Osteocyte (in vitro differentiated cells): ENCODE data around the gene KANK4. TPM values are rescaled to one million over a fixed set of nuclear protein-coding genes. Genes with fewer than 3 reads are reported as not detected.

Experiments used
- DNase-seq: peaks from one replicate; pipeline ENCODE4 v3.0.0; 2021; ENCODE audit warnings: mixed read lengths; ENCODE audit not compliant: unreplicated experiment; ENCODE audit errors: extremely low spot score
- H3K27ac Mint-ChIP-seq: one replicate; pipeline ENCODE4 v1.8.0; 2021; ENCODE audit warnings: mild to moderate bottlenecking, mixed read lengths; ENCODE audit not compliant: unreplicated experiment
- H3K27me3 Mint-ChIP-seq: one replicate; pipeline ENCODE4 v1.8.0; 2021; ENCODE audit warnings: mixed read lengths; ENCODE audit not compliant: unreplicated experiment
- H3K36me3 Mint-ChIP-seq: one replicate; pipeline ENCODE4 v1.8.0; 2021; ENCODE audit warnings: mixed read lengths; ENCODE audit not compliant: unreplicated experiment
- H3K4me1 Mint-ChIP-seq: one replicate; pipeline ENCODE4 v1.8.0; 2021; ENCODE audit warnings: mixed read lengths; ENCODE audit not compliant: unreplicated experiment
- H3K4me3 Mint-ChIP-seq: one replicate; pipeline ENCODE4 v1.8.0; 2021; ENCODE audit warnings: mild to moderate bottlenecking, moderate library complexity, mixed read lengths; ENCODE audit not compliant: unreplicated experiment
- H3K9me3 Mint-ChIP-seq: one replicate; pipeline ENCODE4 v1.8.0; 2021; ENCODE audit warnings: mixed read lengths; ENCODE audit not compliant: unreplicated experiment
- total RNA-seq: library from RNA; stranded (reverse); gene quantifications from 2 replicates; pipeline ENCODE4 v1.2.1, GENCODE V29; 2021
- TF ChIP-seq, protein P1 (sequence below): fragments of 200-600 bp; sonication (generic); IDR thresholded peaks from 2 replicates; pipeline ENCODE4 v1.5.0; 2021; ENCODE audit warnings: antibody characterized with exemption, mild to moderate bottlenecking, moderate library complexity

The KANK4 gene
- total RNA-seq, 1 donor from 2014 or later: not detected

DNA sequence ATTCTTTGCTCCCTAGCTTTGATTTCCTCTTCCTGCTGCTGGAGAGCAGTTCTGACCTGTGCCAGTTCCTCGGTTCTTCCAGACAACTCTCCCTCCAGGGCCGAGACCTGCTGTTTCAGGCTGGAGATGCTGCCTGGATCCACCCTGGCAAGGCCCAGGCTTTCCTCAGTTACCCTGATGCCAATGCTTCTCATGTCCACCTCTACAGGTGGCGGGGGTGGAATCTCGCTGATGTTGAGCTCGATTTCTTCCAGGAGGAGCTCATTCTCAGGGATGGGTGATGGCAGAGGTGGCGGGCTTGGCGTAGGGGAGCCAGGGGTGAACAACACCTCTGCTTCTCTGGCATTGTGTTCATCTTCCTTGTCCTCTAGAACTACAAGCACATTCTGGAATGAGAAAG is 45.3 kb downstream of the KANK4 start:
- Mint-ChIP-seq H3K36me3 (no peaks in the 10 kb centered on the region), H3K27ac (no peak overlapping the region), H3K4me1 (peaks cover 6% of the 10 kb centered on the region), H3K4me3 (no peak overlapping the region), H3K9me3 (no peaks in the 10 kb centered on the region), H3K27me3 (peaks cover 5% of the 10 kb centered on the region)
- DNase-seq: no peak
- TF ChIP-seq, protein P1, sequence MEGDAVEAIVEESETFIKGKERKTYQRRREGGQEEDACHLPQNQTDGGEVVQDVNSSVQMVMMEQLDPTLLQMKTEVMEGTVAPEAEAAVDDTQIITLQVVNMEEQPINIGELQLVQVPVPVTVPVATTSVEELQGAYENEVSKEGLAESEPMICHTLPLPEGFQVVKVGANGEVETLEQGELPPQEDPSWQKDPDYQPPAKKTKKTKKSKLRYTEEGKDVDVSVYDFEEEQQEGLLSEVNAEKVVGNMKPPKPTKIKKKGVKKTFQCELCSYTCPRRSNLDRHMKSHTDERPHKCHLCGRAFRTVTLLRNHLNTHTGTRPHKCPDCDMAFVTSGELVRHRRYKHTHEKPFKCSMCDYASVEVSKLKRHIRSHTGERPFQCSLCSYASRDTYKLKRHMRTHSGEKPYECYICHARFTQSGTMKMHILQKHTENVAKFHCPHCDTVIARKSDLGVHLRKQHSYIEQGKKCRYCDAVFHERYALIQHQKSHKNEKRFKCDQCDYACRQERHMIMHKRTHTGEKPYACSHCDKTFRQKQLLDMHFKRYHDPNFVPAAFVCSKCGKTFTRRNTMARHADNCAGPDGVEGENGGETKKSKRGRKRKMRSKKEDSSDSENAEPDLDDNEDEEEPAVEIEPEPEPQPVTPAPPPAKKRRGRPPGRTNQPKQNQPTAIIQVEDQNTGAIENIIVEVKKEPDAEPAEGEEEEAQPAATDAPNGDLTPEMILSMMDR: no peak

DNA sequence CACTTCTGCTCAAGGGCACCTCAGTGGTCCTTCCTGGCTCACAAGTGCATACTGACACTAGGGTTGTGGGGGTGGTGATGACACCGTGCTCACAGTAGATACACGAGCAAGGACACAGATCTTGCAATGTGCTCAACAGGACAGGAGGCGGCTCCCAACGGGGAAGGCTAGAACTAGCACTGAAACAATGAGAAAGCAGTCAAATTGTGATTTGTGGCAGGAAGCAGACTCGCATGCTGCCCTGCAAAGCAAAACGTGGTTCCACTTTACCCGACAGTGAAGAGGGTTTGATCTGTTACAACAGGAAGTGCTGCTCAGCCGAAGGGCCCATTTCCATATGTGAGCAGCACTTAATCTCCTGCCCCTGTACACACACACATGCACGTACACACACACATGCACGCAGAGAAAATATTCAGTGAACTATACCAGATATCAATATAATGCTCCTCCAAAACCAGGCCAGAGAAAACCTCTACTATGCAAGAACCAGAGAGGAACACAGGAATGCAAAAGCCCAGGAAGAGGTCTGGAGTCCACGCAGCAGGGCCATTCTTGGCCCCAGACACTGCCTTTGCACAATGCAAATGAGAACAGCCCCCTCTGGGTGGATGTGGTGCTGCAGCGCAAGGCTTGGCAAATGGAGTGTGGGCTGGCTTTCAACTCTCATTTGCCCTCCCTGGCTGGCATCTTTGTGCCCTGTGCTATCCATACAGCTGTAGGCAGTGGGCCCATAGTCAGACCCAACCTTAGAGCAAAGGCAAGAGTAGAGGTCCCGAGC is 47.1 kb downstream of the KANK4 start:
- TF ChIP-seq, protein P1: no peak
- Mint-ChIP-seq H3K27me3 (peaks cover 2% of the 10 kb centered on the region), H3K9me3 (no peaks in the 10 kb centered on the region), H3K27ac (no peak overlapping the region), H3K4me1 (peaks cover 6% of the 10 kb centered on the region), H3K36me3 (no peaks in the 10 kb centered on the region), H3K4me3 (no peak overlapping the region)
- DNase-seq: no peak

DNA sequence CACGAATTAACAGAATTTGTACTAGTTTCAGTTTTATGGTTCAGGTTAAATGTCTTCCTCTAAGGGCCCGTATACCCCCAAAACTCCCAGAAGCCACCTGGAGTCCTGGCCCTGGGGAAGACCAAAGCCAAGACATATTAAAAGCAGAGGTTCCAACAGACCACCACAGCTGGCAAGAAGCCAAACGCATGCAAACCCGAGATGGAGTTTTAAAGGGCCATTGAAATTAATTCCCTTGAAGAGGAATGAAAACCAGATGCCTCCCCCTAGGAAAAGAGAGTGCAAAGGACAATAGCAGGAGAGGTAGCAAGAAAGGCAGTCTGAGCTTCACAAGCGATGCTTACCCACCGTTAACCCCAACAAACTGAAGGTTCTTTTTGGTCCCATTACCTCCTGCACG is 48.1 kb downstream of the KANK4 start:
- no peak overlapping the region for H3K4me3 Mint-ChIP-seq
- DNase-seq: no peak
- peaks cover 6% of the 10 kb centered on the region for H3K4me1 Mint-ChIP-seq
- H3K27ac Mint-ChIP-seq: no peak overlapping the region
- H3K36me3 Mint-ChIP-seq: no peaks in the 10 kb centered on the region
- H3K27me3 Mint-ChIP-seq: peaks cover 6% of the 10 kb centered on the region
- H3K9me3 Mint-ChIP-seq: no peaks in the 10 kb centered on the region
- TF ChIP-seq, protein P1: no peak

DNA sequence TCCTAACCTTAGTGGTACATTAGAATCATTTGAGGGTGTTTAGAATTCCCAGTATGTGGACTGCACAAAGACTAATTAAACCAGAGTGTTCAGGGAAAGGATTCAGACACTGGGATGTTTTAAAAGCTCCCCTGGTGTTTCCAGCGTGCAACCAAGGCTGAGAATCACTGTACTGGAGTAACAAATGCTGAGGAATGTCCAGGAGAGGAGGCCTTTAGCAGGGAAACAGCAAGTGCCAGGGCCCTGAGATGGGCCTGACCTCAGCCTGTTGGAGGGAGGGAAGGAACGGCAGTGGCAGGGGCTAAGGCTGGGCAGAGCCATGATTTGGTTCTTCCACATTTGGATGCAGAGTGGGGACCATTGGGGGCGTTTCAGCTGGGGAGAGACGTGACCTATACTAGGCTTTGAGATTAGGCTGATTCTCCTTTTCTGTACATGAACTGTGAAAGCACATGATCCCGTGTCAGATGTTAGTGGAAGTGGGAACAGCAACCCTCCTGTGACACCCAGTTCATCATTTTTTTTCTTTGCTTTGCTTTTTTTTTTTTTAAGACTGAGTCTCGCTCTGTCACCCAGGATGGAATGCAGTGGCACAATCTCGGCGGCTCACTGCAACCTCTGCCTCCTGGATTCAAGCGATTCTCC is 49.3 kb downstream of the KANK4 start:
- no peak for DNase-seq
- no peaks in the 10 kb centered on the region for H3K36me3 Mint-ChIP-seq
- peaks cover 4% of the 10 kb centered on the region for H3K27me3 Mint-ChIP-seq
- no peak overlapping the region for H3K27ac Mint-ChIP-seq
- H3K9me3 Mint-ChIP-seq: no peaks in the 10 kb centered on the region
- H3K4me3 Mint-ChIP-seq: no peak overlapping the region
- H3K4me1 Mint-ChIP-seq: peaks cover 6% of the 10 kb centered on the region
- TF ChIP-seq, protein P1: no peak

DNA sequence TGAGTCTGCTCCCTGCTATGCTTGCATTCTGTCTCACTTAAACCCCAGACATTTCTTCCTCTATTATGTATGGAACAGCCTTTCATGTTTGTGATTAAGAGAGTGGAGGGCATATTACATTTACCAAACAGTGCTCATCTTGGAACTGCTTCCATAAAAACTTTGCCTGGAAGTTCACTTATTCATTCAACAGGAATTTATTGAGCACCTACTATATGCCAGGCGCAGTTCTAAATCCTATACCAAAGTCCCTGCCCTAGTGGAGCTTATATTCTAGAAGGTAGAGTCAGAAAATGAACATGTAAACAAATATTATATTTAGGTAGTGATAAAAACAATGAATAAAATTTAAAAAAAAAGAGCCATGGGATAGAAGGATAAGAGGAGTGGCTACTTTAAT is 49.8 kb downstream of the KANK4 start:
- no peaks in the 10 kb centered on the region for H3K9me3 Mint-ChIP-seq
- H3K27me3 Mint-ChIP-seq: peaks cover 4% of the 10 kb centered on the region
- no peak overlapping the region for H3K27ac Mint-ChIP-seq
- peaks cover 6% of the 10 kb centered on the region for H3K4me1 Mint-ChIP-seq
- no peaks in the 10 kb centered on the region for H3K36me3 Mint-ChIP-seq
- TF ChIP-seq, protein P1: no peak
- H3K4me3 Mint-ChIP-seq: no peak overlapping the region
- DNase-seq: no peak
